K562 treated with DMSO at 1 percent for 24 hours (cell line): ENCODE measurements around the gene RAB19. TPM values are rescaled to one million over a fixed set of nuclear protein-coding genes. Genes with fewer than 3 reads are reported as not detected.

Source experiments
- total RNA-seq: library from RNA; unstranded; fragments of 300-600 nt; gene quantifications from 2 replicates; pipeline ENCODE4 v1.2.3, GENCODE V29; 2022; ENCODE audit warnings: low read depth; ENCODE audit not compliant: insufficient read depth

RAB19 gene, protein sequence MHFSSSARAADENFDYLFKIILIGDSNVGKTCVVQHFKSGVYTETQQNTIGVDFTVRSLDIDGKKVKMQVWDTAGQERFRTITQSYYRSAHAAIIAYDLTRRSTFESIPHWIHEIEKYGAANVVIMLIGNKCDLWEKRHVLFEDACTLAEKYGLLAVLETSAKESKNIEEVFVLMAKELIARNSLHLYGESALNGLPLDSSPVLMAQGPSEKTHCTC
- not detected in 2 replicates for total RNA-seq

DNA sequence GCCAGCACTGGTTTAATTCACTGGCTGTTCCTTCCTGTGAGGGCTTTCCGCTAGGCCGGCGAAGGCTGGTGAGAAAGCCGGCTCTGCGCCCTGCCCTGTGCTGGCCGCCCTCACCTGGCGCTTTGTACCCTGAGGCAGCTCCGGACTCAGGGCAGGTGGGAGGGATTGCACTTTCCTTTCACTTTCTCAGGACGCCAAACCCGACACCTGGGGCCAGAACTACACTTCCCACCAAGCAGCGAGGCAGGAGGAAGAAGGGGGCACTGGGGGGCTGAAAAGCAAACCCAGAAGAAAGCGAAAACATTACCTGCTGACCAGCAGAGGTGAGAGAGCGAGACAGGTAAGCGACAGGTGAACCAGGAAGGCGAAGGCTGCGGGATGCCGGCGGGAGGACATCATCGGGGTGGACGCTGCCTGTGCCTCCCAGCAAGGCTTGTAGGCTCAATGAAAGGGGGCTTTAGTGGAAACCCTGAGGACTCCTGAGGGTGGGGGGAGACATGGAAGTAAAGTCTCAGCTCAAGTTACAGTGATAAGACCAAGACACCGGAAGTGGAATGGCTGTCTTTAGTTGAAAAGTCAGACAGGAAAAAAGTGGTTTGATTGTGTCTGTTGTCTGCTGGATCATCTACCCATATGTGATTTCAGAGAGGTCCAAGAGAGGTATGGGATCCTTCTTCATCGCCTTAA is at the start of gene RAB19:
Gene RAB19, plus strand, starts transcription at position 181 of the 687 bp plus-strand sequence. CDS start 3,589 bp downstream, outside the sequence.

DNA sequence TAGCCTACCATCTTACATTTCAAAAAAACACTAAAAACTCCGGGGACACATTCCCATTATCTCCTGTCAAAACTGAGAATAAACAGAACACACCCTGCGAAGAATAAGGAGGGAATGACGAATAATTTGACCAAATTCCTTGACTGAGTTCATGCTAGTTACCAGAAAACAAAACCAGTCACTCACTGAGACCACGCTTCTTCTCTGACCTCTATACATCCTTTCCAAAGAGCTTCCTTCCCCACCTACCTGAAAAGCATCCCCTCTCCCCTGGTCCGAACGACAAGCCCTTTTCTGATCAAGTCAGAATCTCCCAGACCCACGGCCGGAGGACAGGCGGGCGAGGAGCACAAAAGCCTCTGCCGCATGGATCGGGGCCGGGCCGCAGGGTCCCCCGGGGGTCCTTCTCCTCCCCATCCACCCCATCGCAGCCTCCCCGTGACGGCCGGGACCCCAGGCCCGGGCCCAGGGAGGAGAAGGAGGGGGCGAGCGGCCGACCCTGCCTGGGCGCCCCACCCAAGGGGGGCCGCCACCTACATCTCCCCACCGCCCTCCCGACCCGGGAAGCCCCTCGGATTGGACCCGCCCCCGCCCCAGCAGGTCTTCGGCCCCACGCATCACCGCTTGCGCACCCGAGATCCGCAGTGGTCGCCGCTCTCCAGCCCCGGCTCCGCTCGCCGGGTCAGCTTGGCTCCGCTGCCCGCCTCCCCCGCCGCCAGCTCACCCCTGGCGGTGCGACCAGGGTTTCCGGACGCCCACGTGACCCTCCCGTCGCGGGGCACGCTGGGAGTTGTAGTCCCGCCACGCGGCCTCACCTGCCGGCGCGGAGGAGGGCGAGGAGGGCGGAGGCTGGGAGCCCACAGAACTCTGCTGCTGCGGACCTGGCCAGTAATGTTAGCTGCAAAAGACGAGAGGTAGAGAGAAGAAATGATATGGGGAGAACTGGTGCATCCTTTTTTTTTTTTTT is 5.8 kb upstream of the RAB19 start, which contains the start of gene SLC37A3:
Gene SLC37A3, minus strand, starts transcription at position 747 of the 967 bp plus-strand sequence. CDS start 16,004 bp downstream, outside the sequence.

Other genes with a start within 250 kb of the RAB19 start
- gene KDM7A, start 227.1 kb upstream of the RAB19 start, total RNA-seq, result 7.0 and 12.9 TPM in 2 replicates
- 17.2 and 19.1 TPM in 2 replicates for gene SLC37A3, start 5.5 kb upstream of the RAB19 start, total RNA-seq
- gene MKRN1, start 75.4 kb downstream of the RAB19 start, total RNA-seq, result 103 and 105 TPM in 2 replicates
- gene DENND2A, start 236.8 kb downstream of the RAB19 start, total RNA-seq, result 0.07 TPM in 1 of 2 replicates, not detected in the other